ENCODE data around the gene ALOX15.
"Not testable (repeated sequence)": the region's sequence is repeated elsewhere in the genome, so short reads cannot be mapped to it uniquely, and the experiment has no call there.

DNA sequence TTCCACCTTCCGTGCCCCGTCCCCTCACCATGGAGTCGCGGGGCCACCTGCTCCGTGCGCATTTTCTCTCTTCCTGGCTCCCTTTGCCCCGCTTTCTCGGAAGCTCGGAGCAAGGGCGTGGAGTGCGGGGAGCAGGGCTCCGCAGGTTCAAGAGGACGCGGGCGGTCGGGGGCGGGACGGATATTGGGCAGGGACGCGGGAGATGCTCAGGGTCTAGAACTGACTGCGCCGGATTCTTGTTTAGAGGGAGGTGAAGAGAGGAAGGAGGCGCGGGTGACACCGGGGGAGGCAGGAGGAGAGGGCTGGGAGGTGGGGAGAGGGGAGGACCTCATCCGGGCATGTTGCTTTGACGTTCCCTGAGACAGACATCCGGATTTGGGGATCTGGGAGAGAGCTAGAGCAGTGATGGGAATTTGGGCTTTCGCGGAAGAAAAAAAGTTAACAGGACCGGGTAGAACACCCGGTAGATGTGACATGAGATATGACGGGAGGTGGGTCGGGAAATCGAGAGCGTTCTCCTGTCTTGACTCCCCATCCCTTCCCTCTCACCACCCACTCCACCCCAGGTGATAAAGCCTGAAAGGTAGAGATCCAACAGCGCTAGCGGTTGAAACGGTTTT, 799 bp downstream of the ALOX15 start:
- TF ChIP-seq, protein P1, sequence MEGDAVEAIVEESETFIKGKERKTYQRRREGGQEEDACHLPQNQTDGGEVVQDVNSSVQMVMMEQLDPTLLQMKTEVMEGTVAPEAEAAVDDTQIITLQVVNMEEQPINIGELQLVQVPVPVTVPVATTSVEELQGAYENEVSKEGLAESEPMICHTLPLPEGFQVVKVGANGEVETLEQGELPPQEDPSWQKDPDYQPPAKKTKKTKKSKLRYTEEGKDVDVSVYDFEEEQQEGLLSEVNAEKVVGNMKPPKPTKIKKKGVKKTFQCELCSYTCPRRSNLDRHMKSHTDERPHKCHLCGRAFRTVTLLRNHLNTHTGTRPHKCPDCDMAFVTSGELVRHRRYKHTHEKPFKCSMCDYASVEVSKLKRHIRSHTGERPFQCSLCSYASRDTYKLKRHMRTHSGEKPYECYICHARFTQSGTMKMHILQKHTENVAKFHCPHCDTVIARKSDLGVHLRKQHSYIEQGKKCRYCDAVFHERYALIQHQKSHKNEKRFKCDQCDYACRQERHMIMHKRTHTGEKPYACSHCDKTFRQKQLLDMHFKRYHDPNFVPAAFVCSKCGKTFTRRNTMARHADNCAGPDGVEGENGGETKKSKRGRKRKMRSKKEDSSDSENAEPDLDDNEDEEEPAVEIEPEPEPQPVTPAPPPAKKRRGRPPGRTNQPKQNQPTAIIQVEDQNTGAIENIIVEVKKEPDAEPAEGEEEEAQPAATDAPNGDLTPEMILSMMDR (IDR thresholded peaks at IDR 0.05; ENCODE audit: low read depth, low read length, poor library complexity, severe bottlenecking), result not testable (repeated sequence)
- not testable (repeated sequence) for TF ChIP-seq EZH2phosphoT487 (IDR thresholded peaks at IDR 0.05; ENCODE audit: borderline replicate concordance, low read length)
